Naive B cell (primary cell): Measurements from ENCODE around the gene CYS1. TPM values are rescaled to one million over a fixed set of nuclear protein-coding genes. Genes with fewer than 3 reads are reported as not detected.

Experiments used
- ATAC-seq, 2 donors: fragments of 150-1000 bp; cut with Tn5 transposase; 2 replicates each; pipeline ENCODE4 v1.10.0; 2021; ENCODE audit warnings: low read depth in 2 of 2, mild to moderate bottlenecking in 2 of 2, moderate library complexity in 2 of 2
- DNase-seq: peaks from one replicate; pipeline ENCODE4 v3.0.0; 2022
- H3K27ac Mint-ChIP-seq, 6 donors: one replicate each; pipeline ENCODE4 v1.8.0; 2020 to 2022; ENCODE audit warnings: mild to moderate bottlenecking in 6 of 6, mixed read lengths in 6 of 6, moderate library complexity in 5 of 6, inconsistent platforms in 2 of 6
- H3K27me3 Mint-ChIP-seq, 3 donors: one replicate each; pipeline ENCODE4 v1.8.0; 2021 to 2022; ENCODE audit warnings: mixed read lengths in 3 of 3, mild to moderate bottlenecking in 1 of 3
- H3K36me3 Mint-ChIP-seq, 2 donors: one replicate each; pipeline ENCODE4 v1.8.0; 2020 to 2022; ENCODE audit warnings: mixed read lengths in 2 of 2, inconsistent platforms in 1 of 2, mild to moderate bottlenecking in 1 of 2
- H3K4me1 Mint-ChIP-seq, 3 donors: one replicate each; pipeline ENCODE4 v1.8.0; 2020 to 2022; ENCODE audit warnings: mixed read lengths in 3 of 3, inconsistent platforms in 1 of 3, mild to moderate bottlenecking in 1 of 3, moderate library complexity in 1 of 3
- H3K4me3 Mint-ChIP-seq, 8 donors: one replicate each; pipeline ENCODE4 v1.8.0; 2020 to 2022; ENCODE audit warnings: mild to moderate bottlenecking in 8 of 8, mixed read lengths in 8 of 8, moderate library complexity in 8 of 8, inconsistent platforms in 2 of 8
- H3K9me3 Mint-ChIP-seq, 7 donors: one replicate each; pipeline ENCODE4 v1.8.0; 2020 to 2022; ENCODE audit warnings: mixed read lengths in 7 of 7, mild to moderate bottlenecking in 5 of 7, inconsistent platforms in 2 of 7, moderate library complexity in 1 of 7
- polyA plus RNA-seq, 6 donors: library from polyadenylated mRNA; unstranded; fragments of 300-500 nt; fragmentation: Illumina TruSeq; gene quantifications; one replicate each; pipeline ENCODE4 v1.2.3, GENCODE V29; 2021; ENCODE audit warnings: low read depth in 6 of 6

Gene CYS1, protein sequence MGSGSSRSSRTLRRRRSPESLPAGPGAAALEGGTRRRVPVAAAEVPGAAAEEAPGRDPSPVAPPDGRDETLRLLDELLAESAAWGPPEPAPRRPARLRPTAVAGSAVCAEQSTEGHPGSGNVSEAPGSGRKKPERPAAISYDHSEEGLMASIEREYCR
- polyA plus RNA-seq: not detected

DNA sequence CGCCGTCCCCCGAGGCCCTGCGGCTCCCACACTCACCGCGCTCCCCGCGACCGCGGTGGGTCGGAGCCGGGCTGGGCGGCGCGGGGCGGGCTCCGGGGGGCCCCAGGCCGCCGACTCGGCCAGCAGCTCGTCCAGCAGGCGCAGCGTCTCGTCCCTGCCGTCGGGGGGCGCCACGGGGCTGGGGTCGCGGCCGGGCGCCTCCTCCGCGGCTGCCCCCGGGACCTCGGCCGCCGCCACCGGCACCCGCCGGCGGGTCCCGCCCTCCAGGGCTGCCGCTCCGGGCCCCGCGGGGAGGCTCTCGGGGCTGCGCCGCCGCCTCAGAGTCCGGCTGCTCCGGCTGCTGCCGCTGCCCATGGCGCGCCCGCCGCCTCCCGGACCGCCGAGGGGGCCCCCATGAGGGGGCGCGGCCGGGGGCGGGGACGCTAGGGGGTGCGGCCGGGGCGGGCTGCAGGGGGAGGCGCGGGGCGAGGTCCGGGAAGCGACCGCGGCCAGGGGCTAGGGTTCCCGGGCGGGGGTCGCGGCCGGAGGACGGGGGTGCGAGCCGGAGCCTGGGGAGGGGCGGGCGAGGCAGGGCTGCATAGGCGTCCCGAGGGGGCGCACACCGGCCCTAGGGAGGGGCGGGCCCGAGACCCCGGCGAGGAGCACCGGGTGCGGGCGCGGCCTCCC, at the start of gene CYS1:
CYS1 (minus strand) TSS at position 542 of the 666 bp plus-strand sequence; CDS start at position 354, 188 bp downstream.
- H3K27me3 Mint-ChIP-seq: peaks cover 62 to 81% (median 77%) of the 10 kb centered on the region in 3 donors
- peak within 1 kb of the TSS in 2 of 6 donors; percentile 45 to 79 for H3K27ac Mint-ChIP-seq
- peaks cover 5 to 8% of the 10 kb centered on the region in 2 donors for H3K36me3 Mint-ChIP-seq
- peak; percentile 50 to 58 for ATAC-seq
- DNase-seq: no peak
- H3K9me3 Mint-ChIP-seq: no peaks in the 10 kb centered on the region
- H3K4me1 Mint-ChIP-seq: peaks cover 7 to 17% (median 11%) of the 10 kb centered on the region in 3 donors
- peak within 1 kb of the TSS; percentile 75 to 91 (median 83) for H3K4me3 Mint-ChIP-seq

DNA sequence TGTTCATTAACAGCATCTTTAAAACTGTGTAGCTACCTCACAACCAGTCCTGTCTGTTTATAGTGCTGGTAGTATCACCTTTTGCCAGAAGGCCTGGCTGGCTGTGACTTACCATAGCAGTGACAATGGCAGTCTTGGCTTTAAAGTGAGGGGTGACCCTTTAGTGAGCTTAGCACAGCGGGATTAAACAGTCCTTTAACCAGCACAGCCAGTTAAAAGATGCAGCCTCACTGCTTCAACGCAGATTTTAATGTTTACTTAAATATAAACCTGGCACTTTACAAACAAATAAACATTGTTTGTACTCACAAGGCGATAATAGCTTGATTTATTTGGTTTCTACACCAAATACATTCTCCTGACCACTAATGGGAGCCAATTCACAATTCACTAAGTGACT, 49.3 kb upstream of the CYS1 start:
- DNase-seq (no peak), ATAC-seq (no peak)
- Mint-ChIP-seq H3K27me3 (peaks cover 0 to 5% (median 2%) of the 10 kb centered on the region in 3 donors), H3K36me3 (no peaks in the 10 kb centered on the region), H3K27ac (no peak overlapping the region), H3K4me1 (peaks cover 0 to under 1% (median 0%) of the 10 kb centered on the region in 3 donors), H3K9me3 (no peaks in the 10 kb centered on the region), H3K4me3 (no peak overlapping the region)

DNA sequence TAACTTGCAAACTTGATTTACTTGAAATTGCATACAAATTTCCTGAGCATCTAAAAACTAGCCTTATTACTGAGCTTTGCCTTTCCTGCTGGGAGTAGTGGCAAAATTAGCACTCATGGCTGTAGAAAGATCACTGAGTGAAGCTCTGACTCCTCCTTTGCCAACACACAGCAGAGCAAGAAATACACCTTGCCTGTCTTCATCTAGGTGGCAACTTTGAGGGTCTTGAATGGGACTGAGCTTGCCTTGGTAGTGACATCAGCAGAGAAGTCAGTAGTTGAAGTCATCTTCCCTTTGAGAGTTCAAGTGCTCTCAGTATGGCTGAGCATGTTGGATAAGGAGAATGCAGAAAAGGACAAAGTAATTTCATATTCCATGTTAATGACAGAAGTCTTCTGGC, 48.2 kb upstream of the CYS1 start:
- H3K9me3 Mint-ChIP-seq: no peaks in the 10 kb centered on the region
- peaks cover 0 to 8% (median 3%) of the 10 kb centered on the region in 3 donors for H3K4me1 Mint-ChIP-seq
- H3K4me3 Mint-ChIP-seq: no peak overlapping the region
- ATAC-seq: no peak
- H3K27ac Mint-ChIP-seq: no peak overlapping the region
- no peaks in the 10 kb centered on the region for H3K36me3 Mint-ChIP-seq
- H3K27me3 Mint-ChIP-seq: peaks cover 5 to 11% (median 9%) of the 10 kb centered on the region in 3 donors
- DNase-seq: no peak

DNA sequence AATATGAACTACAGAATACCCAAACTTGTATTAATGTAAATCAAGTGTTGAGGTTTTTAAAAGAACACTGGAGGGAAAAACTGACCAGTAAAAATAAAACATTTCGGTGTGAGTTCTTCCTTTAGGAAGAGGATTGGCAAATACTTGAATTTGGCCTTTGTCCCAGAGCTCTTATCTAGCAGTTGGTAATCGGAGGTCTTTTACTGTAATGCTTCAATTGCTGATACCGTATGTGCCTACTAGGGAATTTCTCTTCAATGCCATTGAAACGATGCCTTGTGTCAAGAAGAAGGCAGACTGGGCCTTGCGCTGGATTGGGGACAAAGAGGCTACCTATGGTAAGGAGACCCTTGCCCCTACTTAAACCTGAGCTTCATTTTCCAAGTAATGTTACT, 46.4 kb upstream of the CYS1 start:
- Mint-ChIP-seq H3K9me3 (no peaks in the 10 kb centered on the region), H3K4me3 (peak overlapping the region in 1 of 8 donors; percentile 4), H3K27ac (no peak overlapping the region), H3K4me1 (peaks cover 8 to 15% (median 10%) of the 10 kb centered on the region in 3 donors), H3K27me3 (peaks cover 8 to 16% (median 16%) of the 10 kb centered on the region in 3 donors), H3K36me3 (no peaks in the 10 kb centered on the region)
- DNase-seq (no peak), ATAC-seq (no peak)

DNA sequence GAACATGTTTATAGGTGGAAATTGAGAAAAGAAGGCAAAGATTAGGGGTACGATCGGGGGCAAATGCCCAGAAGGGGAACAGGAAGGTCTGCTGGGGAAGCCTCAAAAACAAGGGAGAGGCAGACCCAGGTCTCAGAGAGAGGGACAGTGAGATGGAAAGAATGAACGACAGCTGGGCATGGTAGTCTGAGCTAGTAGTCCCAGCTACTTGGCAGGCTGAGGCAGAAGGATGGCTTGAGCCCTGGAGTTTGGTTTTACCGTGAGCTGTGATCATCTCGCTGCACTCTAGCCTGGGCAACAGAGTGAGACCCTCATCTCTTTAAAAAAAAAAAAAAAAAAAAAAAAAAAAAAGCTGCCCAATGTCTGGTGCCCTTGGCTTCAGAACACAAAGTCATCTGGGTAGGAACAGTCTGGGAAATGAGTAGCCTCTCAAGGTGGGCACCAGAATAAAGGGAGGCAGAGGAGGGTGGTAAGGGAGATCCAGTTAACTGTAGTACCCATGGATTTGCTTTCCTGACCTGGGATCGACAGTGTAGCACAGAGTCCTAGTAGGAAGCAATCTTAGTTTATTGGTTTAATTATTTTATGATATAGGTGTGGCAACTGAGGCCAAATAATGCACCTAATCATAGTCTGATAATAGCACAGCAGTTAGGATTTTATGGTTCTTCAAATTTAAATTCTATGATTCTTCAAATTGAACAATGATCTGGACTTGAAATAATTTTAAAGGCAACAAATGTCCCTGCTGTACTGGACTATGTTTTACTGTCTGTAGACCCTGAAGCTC, 45.8 kb upstream of the CYS1 start:
- Mint-ChIP-seq H3K27ac (peak overlapping the region in 1 of 6 donors; percentile 49), H3K36me3 (no peaks in the 10 kb centered on the region), H3K4me1 (peaks cover 8 to 19% (median 15%) of the 10 kb centered on the region in 3 donors), H3K9me3 (no peaks in the 10 kb centered on the region), H3K4me3 (no peak overlapping the region), H3K27me3 (peaks cover 8 to 16% (median 16%) of the 10 kb centered on the region in 3 donors)
- no peak for ATAC-seq
- no peak for DNase-seq

DNA sequence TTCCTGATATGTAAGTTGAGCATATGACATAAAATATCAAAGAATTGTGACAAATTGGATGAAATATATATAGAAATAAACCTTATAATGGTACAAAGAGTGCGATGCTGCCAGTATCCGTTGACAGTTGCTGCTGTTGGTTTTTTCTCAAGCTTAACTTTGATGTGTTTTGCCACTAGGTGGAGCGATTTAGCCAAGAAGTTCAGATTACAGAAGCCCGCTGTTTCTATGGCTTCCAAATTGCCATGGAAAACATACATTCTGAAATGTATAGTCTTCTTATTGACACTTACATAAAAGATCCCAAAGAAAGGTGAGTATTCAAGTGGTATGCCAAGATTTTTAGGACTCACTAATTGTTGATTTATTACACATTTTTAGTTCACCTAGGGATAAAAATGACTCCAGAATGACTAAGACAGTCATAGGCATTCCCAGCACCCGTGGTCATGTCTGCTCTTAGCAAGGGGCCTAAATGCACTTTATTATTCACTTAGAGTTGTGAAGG, 44.4 kb upstream of the CYS1 start:
- ATAC-seq: no peak
- Mint-ChIP-seq H3K9me3 (no peaks in the 10 kb centered on the region), H3K27me3 (peaks cover 8 to 16% (median 16%) of the 10 kb centered on the region in 3 donors), H3K4me3 (peak overlapping the region in 3 of 8 donors; percentile 25 to 90 (median 80)), H3K4me1 (peaks cover 14 to 31% (median 22%) of the 10 kb centered on the region in 3 donors), H3K36me3 (no peaks in the 10 kb centered on the region), H3K27ac (no peak overlapping the region)
- peak; percentile 62 for DNase-seq

DNA sequence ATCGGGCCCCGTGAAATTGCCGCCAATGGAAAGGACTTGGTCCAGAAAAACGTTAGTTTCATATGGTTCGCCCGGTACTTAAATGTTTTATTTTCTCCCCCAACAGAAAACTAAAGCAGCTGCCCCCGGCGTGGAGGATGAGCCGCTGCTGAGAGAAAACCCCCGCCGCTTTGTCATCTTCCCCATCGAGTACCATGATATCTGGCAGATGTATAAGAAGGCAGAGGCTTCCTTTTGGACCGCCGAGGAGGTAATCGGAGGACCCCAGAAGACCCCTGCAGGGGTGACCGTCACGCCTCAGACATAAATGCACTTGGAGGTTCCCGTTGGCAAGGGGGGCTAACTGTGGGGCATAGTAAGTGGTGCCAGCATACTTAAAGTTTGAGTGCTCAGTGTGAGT, 43.1 kb upstream of the CYS1 start:
- Mint-ChIP-seq H3K4me1 (peaks cover 14 to 32% (median 22%) of the 10 kb centered on the region in 3 donors), H3K27ac (peak overlapping the region in 1 of 6 donors; percentile 41), H3K9me3 (no peaks in the 10 kb centered on the region), H3K27me3 (peaks cover 8 to 16% (median 16%) of the 10 kb centered on the region in 3 donors), H3K36me3 (no peaks in the 10 kb centered on the region), H3K4me3 (peak overlapping the region; percentile 56 to 90 (median 82))
- DNase-seq (no peak), ATAC-seq (no peak)

DNA sequence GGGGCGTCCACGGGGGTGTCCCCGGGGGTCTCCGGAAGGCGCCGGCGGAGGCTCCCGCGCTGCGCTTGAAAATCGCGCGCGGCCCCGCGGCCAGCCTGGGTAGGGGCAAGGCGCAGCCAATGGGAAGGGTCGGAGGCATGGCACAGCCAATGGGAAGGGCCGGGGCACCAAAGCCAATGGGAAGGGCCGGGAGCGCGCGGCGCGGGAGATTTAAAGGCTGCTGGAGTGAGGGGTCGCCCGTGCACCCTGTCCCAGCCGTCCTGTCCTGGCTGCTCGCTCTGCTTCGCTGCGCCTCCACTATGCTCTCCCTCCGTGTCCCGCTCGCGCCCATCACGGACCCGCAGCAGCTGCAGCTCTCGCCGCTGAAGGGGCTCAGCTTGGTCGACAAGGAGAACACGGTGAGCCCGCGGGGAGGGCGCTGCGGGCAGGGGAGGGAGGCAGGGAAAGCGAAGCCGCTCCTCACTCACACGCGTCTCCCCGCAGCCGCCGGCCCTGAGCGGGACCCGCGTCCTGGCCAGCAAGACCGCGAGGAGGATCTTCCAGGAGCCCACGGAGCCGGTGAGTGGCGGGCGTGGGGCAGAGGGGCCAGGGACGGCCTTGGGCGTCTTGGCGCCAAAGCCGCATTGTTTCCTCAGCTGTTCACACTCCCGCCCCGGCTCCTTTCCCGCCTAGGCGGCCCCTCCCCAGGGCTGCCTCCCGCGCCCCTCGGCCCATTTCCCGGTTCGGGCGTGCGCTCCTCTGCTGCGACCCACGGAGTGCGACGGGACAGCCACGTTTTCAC, 42.5 kb upstream of the CYS1 start, which contains the start of gene RRM2:
RRM2 (plus strand) TSS at position 240 of the 781 bp plus-strand sequence; CDS start at position 300, 60 bp downstream.
- ATAC-seq: peak; percentile 78 to 84
- DNase-seq: peak; percentile 81
- Mint-ChIP-seq H3K27ac (peak within 1 kb of the TSS in 5 of 6 donors; percentile 26 to 83 (median 31)), H3K9me3 (no peaks in the 10 kb centered on the region), H3K27me3 (peaks cover 8 to 16% (median 16%) of the 10 kb centered on the region in 3 donors), H3K4me3 (peak within 1 kb of the TSS; percentile 83 to 99 (median 90)), H3K36me3 (no peaks in the 10 kb centered on the region), H3K4me1 (peaks cover 14 to 32% (median 22%) of the 10 kb centered on the region in 3 donors)

DNA sequence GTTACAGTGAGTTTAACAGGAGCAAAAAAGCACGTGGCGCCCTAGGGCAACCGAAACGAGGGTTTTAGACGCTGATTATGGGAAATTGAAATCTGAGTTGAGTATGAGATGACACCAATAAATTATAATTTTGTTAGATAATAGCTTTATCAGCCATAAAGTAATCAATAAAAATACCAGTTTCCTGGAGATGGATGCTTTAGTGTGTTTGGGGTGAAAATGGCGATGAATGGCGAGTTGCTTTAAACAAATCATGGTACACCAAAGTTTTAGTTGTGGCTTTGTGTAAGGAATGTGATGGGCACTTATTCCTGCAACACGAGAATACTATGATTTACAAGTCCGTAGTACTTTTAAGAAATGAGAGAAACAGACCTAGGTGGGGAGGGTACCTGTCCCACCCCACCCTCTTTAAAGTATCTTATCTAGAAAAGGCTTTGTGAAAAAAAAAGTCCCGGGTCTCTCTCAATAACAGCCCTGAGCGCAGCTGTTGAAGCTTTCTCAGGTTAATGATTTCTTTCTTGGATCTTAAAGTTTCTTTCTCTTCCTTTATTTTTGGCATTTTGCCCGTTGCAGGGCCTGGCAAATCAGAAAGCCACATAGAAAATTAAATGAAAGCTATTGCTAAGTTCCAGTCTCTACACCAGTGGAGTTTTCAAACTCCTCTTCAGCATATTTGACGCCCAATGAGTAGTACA, 40.8 kb upstream of the CYS1 start:
- Mint-ChIP-seq H3K36me3 (no peaks in the 10 kb centered on the region), H3K27me3 (peaks cover 8 to 16% (median 16%) of the 10 kb centered on the region in 3 donors), H3K4me1 (peaks cover 14 to 32% (median 22%) of the 10 kb centered on the region in 3 donors), H3K4me3 (peak overlapping the region; percentile 85 to 99 (median 95)), H3K27ac (peak overlapping the region in 3 of 6 donors; percentile 4 to 83 (median 37)), H3K9me3 (no peaks in the 10 kb centered on the region)
- ATAC-seq (no peak), DNase-seq (no peak)

DNA sequence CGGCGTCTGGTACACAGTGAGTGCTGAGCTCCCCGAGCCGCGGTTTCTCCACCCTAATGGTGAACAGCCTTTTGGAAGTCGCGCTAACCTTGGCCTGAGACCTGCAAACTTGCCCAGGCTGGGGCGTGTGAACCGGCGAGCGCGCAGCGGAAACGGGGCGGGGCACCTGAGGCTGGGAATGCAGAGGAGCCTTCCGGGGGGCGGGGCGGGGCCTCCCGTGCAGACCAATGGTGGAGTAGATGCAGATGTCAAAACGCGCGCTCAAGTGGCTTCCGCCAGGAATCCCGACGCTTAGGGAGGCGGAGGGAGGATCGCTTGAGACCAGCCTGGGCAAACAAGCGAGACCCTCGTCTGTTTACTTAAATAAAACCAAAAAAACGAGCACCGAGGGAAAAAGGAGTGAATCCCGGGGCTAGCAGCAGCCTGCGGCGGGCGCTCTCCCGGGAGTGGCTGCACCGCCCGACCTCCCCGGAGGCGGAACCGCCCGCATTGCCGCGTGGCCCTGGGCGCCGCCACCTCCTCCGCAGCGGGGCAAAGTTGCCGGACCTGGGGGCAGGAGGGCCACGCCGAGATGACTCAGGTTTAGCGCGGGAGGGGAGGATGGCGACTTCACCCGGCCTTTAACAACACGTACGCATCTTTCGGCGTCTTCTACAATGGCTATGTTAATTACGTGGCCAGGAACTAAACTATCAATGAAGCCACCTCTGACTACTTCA, 40.1 kb upstream of the CYS1 start:
- Mint-ChIP-seq H3K9me3 (no peaks in the 10 kb centered on the region), H3K4me3 (peak overlapping the region; percentile 90 to 99 (median 96)), H3K27me3 (peaks cover 8 to 16% (median 13%) of the 10 kb centered on the region in 3 donors), H3K4me1 (peaks cover 14 to 32% (median 22%) of the 10 kb centered on the region in 3 donors), H3K27ac (peak overlapping the region; percentile 33 to 98 (median 95)), H3K36me3 (no peaks in the 10 kb centered on the region)
- ATAC-seq: peak; percentile 82 to 83
- DNase-seq: peak; percentile 87

DNA sequence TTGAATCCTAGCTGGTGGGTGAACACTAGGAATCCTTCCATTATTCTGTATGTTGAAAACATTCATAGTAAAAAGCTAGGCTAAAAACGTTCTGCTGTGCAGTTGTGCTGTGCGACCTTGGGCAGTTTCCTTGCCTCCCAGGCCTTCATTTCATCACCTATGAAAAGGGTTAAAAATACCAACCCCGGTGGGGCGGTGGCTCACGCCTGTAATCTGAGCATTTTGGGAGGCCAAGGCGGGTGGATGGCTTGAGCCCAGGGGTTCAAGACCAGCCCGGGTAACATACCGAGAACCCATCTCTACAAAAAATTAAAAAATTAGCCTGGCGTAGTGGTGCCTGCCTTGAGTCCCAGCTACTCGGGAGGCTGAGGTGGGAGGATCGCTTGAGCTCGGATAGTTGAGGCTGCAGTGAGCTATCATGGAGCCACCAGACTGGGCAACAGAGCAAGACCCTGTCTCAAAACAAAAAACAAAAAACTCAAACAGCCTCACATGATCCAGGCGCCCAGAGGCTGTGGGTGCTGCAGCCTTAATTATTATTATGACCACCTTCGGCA, 39.5 kb upstream of the CYS1 start:
- DNase-seq (no peak), ATAC-seq (no peak)
- Mint-ChIP-seq H3K27me3 (peaks cover 8 to 16% (median 10%) of the 10 kb centered on the region in 3 donors), H3K36me3 (no peaks in the 10 kb centered on the region), H3K27ac (peak overlapping the region in 4 of 6 donors; percentile 83 to 98 (median 95)), H3K4me3 (peak overlapping the region; percentile 90 to 99 (median 96)), H3K9me3 (no peaks in the 10 kb centered on the region), H3K4me1 (peaks cover 14 to 32% (median 22%) of the 10 kb centered on the region in 3 donors)
